OCI-LY3 (cell line): ENCODE data around the gene SLC12A1.
A peak's percentile ranks its signal among the peaks of the same experiment; 100 is the strongest.

Experiments
- CTCF ChIP-seq: fragments of 200-600, 300-600 bp; sonication (generic); IDR thresholded peaks from 2 replicates; pipeline ENCODE4 v1.5.1; 2014; ENCODE audit warnings: antibody characterized with exemption, low read length, low read depth
- EZH2phosphoT487 ChIP-seq: fragments of 200-600 bp; shearing (Covaris generic); IDR thresholded peaks from 2 replicates; pipeline ENCODE4 v1.6.1; 2018; ENCODE audit warnings: antibody characterized with exemption, mixed run types, low read depth

GRCh38 chr15:48330855-48331795, 125.0 kb downstream of the SLC12A1 start, which contains the start of gene DUT:
- TF ChIP-seq EZH2phosphoT487, result no peak
- TF ChIP-seq CTCF, result peak; percentile 17; the same call in 1 of the 2 replicates
